Left colon (tissue), 2 donors: Measurements from ENCODE around the gene RDH12. TPM values are rescaled to one million over a fixed set of nuclear protein-coding genes. Genes with fewer than 3 reads are reported as not detected.
"Not testable (repeated sequence)": the region's sequence is repeated elsewhere in the genome, so short reads cannot be mapped to it uniquely, and the experiment has no call there.

Experiments
- ATAC-seq: fragments of 200-7000 bp; cut with Tn5 transposase; one replicate; pipeline ENCODE4 v1.9.1; 2020; ENCODE audit warnings: mild to moderate bottlenecking, moderate library complexity
- DNase-seq, 2 donors: peaks; one replicate each; pipeline ENCODE4 v3.0.0-alpha.2; 2020
- intact Hi-C, 2 donors: fragments of 100-400 bp; cut with DNase I in 1 of 2; cut with micrococcal nuclease in 1 of 2; formaldehyde crosslinking; loops; one replicate each; pipeline versions ENCODE4 v1.11.2 to v1.14.0; 2022; cut with DNase I, micrococcal nuclease
- long read RNA-seq: library from polyadenylated mRNA; unstranded; transcript quantifications from one replicate; pipeline ENCODE4 v2.0.0, GENCODE V29; 2021
- total RNA-seq, 2 donors: library from RNA; stranded (reverse); fragmentation: NEBNext Ultra II Directional; extraction: Animal tissue kit (Norgen Biotek cat#: 25700); gene quantifications; one replicate each; pipeline ENCODE4 v1.2.1, GENCODE V29; 2021
- donor health status: DM: no; HTN: no; CAD: no.
- donor health status: DM: yes; HTN: yes; CAD: no.

The RDH12 gene
- total RNA-seq = not detected
- long read RNA-seq = 0 reads

DNA sequence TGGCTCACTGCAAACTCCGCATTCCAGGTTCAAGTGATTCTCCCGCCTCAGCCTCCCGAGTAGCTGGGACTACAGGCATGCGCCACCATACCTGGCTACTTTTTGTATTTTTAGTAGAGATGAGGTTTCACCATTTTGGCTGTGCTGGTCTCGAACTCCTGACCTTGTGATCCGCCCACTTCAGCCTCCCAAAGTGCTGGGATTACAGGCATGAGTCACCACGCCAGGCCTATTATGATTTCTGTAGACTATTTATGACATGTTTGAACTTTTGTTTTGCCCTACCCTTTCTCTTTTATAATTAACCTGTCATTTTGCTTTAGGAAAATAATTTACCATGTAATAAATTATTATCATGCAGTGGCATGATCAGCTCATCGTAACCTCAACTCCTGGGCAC lies at the start of gene RDH12:
RDH12 (plus strand) TSS at position 395 of the 400 bp plus-strand sequence. CDS start 20,757 bp downstream, outside the sequence.
- ATAC-seq, DNase-seq: not testable (repeated sequence)
- intact Hi-C loops = loop anchor here in 1 of 2 donors (10.0 kb wide), 1 partner anchor 117 kb away; no protein-coding TSS in a partner anchor

DNA sequence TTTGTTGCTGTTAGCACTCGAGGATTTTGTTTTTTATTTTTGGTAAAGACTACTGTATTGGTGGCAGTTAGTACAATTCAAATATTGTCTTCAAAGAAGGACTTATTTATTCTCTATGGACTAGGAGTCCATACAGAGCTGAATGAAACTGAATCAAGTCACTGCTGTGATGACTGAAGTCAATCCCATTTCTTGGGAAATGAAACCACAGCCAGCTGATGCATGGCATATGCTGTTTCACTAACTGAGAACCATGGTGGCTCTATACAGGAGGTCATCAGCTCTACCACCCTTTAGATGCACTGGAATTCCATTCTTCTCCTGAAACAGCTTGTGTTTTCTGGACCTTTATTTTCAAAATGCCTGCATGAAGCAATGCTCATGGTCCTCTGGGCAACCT lies 49.5 kb upstream of the RDH12 start:
- intact Hi-C loops = no loop called here
- no peak for DNase-seq

DNA sequence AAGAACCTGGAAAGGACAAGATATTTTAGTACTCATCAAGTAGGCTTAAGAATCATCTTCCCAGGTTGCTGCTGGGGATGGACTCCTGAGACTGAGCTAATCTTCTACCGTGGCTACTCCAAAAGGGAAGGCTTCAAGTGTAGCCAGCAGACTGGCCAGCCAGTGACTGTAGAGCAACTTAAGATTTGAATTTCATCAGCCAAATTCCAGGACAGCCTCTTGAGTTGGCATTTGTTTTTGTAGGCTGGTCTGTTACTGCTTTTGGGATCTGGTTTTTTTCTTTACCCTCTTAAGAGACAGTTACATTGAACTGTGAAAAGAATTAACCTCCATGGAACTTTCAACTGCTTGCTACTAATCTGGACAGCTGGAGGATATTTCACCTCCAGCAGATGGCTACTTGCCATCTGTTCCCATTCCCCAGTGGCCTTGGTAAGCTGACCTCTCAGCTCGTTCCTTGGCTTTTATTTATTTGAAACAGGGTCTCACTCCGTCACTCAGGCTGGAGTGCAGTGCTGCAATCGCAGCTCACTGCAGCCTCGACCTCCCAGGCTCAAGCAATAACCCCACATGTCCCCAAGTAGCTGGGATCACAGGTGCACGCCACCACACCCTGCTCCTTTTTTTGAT lies 47.9 kb upstream of the RDH12 start:
- ATAC-seq (no peak), DNase-seq (no peak)
- intact Hi-C loops = no loop called here

More for the DNA sequence above, 49.5 kb upstream of the RDH12 start:
- ATAC-seq = no peak

DNA sequence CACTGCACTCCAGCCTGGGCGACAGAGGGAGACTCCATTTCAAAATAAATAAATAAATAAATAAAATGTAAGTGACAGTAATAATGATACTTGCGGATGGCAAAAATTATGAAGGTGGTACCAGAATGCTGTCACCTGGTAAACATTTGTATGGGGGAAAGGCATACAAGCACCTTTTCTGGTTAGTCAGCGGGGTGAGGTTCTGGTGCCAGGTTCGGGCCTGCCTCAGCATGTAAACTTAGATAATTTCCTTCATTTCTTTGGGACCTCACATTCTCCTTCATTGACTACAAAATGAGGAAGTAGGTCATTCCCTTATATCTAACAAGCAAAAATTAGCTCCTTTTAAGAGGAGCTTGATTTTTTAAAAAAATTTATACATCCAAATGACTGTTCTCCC lies 38.1 kb upstream of the RDH12 start:
- DNase-seq (no peak), ATAC-seq (no peak)
- intact Hi-C loops = no loop called here

DNA sequence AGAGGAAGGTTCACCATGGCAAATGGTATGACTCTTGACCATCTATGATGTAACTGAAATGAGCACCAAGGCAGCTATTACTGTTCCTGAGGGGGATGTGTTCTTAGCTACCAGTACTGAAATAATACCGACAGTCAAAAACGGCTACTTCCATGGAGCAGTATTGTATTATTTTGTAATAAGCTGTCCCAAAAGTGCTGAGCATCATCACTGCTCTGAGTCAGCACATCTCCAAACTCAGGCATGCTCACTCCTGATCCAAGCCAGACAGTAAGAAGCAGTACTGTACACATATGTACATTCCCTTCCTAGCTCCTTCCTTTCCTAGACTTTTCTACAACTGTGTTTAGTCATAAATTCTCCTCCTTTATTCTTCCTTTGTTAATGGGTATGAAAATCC lies 35.8 kb upstream of the RDH12 start:
- intact Hi-C loops = loop anchor here in 1 of 2 donors (2.0 kb wide), 1 partner anchor 47 kb away; the partner anchor contains the start of gene ARG2
- DNase-seq (no peak), ATAC-seq (no peak)

DNA sequence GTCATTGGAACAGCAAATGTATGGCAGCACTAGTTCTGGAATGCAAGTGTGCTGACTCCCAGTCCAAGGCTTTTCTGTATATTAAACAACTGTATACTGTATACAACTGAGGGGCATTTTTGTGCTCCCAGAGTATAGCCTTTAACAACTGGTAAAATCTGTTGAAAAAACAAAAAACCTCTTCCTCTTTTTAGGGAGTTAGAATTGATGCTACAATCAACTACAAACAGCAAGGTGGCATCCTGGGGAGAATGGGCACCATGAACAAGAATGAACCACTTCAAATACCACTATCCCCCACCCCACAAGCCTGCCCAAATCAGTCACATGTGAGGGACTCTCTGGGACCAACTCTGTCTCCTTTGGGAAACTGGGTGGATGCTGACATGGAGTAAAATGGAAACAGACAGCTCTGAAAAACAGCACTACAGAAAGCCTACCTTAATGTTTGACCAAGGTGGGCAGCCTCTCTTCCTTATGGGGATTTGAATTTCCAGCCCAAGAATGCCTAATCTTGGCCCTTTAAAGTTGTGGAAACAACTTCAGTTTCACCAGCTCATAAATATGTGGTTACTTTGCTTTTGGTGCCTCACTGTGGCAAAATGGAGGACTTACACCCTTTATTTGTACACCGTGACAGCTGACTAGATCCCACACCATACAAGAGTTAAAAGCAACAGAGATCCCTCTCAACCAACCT lies 34.8 kb upstream of the RDH12 start:
- DNase-seq (no peak), ATAC-seq (peak; percentile 81)
- intact Hi-C loops = loop anchor here in 1 of 2 donors (2.0 kb wide), 1 partner anchor 48 kb away; the partner anchor contains the start of gene ARG2

DNA sequence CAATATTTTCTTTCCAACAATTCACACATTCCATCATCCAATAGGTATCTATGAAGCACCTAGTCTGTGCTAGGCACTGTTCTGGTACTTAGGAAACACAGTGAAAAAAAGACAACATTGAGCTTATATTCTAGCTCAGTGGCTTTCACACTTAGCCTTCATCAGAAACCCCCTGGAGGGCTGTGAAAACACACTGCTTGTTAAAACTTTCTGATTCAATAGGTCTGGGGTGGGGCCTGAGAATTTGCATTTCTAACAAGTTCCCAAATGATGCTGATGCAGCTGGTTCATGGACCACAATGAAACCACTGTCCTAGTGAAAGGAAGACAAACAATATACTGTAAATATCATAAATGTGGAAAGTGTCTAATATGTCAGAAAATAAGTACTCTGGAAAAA lies 33.1 kb upstream of the RDH12 start:
- DNase-seq (no peak), ATAC-seq (no peak)
- intact Hi-C loops = no loop called here

DNA sequence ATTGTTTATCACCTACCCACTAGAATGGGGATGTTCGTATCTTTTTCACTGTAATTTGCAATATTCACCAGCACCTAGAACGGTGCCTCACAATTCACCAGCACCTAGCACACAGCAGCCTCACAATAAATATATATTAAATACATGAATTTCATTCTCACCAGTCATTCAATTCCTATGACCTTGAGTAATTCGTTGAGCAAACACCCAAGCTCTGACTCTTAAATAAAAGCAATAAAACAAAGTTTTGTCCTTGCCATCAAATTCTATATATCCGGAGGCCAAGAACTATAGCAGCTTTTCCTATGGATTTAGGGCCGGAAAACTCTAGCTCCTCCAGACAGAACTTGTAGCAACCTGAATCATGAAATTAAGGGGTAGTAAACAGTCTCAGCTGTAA lies 28.2 kb upstream of the RDH12 start:
- ATAC-seq (no peak), DNase-seq (no peak)
- intact Hi-C loops = no loop called here

DNA sequence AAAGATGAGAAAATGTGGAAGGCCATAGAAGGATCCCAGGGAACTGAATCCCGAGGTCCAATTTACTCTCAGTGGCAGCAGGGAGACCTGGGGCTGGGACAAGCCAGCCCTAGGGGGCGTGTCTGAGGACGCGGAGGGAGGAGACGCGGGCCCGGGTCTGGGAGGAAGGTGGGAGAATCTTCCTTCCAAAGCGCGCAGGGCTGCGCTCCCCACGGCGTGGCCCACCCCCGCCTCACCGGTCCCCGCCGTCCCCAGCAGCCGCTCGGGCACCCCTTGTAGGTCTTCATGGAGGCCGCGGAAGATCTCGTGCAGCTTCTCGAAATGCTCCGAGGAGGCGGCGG lies 27.6 kb upstream of the RDH12 start:
- ATAC-seq (peak; percentile 86), DNase-seq (peak; percentile 72 to 82)
- intact Hi-C loops = no loop called here

DNA sequence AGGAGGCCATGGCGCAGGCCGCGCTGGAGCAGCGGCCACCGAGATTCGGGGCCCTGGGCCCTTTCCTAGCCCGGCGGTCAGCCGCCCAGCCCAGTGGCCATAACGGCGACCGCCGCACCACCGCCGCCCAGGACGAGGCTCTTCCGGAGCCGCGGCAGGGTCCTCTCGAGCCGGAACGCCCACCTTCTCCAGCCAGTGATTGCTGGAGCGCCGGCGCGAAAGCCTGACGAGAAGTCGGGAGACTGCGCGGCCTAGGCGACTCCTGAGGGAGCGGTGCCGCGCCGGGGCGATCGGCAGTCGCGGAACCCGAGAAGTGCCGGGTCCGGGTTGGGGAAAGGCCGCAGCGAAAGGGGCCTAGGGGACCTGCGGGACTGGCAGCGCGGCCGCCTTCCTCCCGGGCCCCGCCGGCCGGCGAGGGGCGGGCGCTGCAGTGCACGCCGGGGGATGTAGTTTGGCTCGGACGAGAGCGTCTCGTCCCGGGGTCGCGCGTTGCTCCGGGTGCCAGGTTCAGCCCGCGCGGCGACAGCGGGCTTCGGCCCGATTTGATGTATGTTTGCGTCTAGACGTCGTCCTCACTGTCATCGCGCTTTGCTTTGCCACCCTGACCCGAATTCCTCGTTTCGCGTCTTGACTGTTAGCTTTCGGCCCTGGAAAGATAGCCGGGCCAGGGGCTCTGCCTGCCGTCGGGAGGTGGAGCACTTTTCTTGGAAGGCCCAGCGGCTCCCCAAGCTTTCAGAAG lies 27.0 kb upstream of the RDH12 start, which contains the start of gene VTI1B:
VTI1B (minus strand) TSS at position 153 of the 739 bp plus-strand sequence; CDS start at position 10, 143 bp downstream.
- intact Hi-C loops = no loop called here
- ATAC-seq = peak; percentile 91
- peak; percentile 73 to 86 for DNase-seq

DNA sequence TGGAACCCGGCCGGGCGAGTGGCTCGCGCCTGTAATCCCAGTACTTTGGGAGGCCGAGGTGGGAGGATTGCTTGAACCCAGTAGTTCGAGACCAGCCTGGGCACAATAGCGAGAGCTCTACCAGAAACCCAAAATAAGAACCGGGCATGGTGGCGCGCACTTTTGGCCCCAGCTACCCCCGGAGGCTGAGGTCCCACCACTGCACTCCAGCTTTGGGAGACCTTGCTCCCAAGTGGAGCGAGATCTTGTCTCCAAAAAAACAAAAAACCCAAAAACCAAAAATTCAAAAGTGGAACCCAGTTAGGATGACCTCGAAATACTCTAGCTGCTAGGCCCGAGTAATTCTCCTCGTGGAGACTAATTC lies 26.5 kb upstream of the RDH12 start:
- DNase-seq (no peak), ATAC-seq (no peak)
- intact Hi-C loops = no loop called here

DNA sequence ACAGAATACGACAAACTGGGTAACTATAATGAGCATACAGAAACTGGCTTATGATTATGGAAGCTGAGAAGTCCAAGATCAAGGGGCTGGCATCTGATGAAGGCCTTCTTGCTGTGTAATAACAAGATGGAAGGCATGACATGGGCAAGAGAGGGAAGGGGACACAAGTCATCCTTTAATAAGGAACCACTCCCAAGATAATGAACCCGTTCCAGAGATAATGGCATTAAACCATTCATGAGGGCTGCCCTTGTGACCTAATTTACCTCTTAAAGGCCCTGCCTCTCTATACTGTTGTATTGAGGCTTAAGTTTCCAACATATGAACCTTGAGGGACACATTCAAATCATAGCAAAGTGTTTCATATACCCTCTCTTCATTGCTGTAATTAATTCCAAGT lies 22.7 kb upstream of the RDH12 start:
- ATAC-seq (no peak), DNase-seq (no peak)
- intact Hi-C loops = no loop called here

DNA sequence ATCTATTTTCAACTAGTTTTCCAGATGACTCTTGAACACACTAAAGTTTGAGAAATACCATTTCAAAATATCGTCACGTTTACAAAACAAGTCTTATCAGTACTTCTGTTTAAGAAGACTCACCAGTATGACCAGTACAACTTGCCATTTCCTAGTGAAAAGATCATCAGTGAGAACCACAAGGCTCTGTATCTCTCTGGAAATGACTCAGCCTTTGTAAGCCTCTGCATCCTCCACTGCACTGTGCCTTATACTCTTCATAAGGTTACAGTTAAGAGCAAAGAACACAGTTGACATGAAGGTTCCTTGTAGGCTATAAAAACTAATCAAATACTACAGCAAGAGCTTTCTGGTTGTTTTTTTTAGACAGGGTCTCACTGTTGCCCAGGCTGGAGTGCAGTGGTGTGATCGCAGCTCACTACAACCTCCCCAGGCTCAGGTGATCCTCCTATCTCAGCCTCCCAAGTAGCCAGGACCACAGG lies 21.5 kb upstream of the RDH12 start:
- ATAC-seq = no peak

DNA sequence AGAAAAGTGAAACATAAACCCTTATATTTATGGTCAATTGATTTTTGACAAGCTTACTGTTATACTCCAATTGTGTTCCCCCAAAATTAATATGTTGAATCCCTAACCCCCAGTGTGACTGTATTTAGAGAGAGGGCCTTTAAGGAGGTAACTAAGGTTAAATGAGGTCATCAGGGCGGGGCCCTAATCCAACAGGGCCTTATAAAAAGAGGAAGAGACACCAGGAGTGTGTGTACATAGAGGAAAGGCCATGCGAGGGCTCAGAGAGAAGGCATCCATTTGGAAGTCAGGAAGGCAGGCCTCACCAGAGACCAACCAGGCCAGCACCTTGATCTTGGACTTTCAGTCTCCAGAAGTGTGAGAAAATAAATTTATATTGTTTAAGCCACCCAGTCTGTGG lies 20.7 kb upstream of the RDH12 start:
- ATAC-seq (peak; percentile 60), DNase-seq (no peak)
- intact Hi-C loops = no loop called here

More for the DNA sequence above, 21.5 kb upstream of the RDH12 start:
- intact Hi-C loops = no loop called here
- DNase-seq = no peak

DNA sequence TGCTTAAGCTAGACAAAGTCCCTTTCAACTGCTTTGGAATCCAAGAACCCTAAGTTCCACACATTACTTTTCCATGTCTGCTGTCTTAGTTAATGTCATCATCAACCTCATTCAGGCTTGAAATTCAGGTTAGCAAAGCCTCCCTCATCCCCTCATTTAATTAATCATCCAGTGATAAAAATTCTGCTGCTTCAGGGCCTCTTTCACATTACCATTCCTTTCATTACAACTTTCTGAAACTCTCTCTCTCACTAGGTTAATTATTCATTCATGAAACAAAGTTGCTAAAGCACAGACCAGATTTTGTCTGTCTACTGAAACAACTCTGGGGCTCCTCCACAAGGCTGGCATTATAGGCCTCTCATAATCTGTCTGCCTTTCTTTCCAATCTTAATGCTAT lies 17.8 kb upstream of the RDH12 start:
- DNase-seq = no peak
- ATAC-seq = no peak
- intact Hi-C loops = no loop called here

DNA sequence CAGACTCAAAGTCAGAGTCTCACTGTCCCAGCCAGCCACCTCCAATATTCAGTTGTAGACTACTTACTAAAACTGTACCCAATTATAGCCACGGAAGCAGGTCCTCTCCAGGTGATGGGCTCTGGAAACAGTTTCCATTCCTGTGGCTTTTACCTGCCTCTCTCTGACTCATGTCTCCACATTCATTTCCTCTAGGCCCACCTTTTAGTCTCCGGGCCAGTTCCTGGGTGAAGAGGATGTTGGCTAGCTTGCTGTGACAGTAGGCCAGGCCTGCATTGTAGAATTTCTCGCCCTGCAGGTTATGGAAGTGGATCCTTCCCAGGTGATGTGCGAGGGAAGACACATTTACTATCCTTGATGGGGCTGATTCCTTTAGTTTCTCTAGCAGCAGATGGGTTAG lies 11.7 kb upstream of the RDH12 start:
- intact Hi-C loops = no loop called here
- DNase-seq (no peak), ATAC-seq (no peak)

DNA sequence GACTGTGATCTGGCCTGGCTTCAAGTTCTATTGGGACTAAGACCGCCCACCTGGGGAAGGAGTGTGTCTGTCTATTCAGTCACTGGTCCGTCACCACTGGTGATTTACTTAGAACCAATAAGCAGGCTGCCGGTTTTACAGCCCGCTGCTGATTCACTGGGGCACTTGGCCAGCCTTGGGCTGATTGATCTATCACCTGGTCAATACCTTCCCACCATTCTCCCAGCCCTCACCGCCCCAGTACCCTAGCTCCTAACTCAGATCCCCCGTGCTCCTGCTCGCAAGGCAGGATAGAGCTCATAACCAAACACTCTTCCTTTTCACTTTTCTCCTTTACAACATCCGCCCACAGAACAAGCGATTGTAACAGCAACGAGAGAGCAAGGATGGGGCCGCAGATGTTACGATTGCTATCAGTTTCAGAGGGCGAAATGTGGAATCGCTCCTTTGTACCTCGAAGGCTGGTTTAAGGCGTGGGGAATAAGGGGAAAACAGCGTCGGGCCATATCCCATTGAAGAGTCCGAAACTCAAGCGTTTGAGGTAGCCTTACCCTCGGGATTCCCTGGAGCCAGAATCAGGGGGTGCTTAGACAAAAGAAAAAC lies 6.8 kb upstream of the RDH12 start:
- intact Hi-C loops = no loop called here
- ATAC-seq (peak; percentile 94), DNase-seq (peak; percentile 84 to 94)

DNA sequence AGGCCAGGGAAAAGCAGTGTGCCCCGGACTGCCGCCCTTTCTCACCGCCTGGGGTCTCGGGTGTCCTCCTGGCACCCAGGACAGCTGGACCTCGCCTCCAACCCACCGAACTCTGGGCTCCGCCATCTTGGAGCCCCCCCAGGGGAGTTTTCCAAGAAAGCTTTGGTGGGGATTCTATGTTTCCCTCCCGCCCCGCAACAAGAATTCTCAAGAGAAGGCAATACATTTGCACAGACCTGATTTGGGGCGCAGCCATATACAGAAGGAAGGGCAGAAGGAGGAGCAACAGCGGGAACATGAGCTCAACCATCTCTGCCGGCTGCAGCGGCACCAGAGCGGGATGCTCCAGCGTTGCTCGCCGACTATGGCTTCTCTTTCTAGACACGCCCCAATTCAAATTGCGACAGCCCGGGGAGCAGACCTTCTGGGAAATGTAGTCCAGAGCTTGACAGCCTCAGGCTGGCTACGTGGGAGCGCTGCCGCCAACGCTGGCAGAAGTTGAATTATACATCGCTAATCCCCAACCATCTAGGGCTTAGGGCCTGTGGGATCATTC lies 6.2 kb upstream of the RDH12 start, which contains the start of gene RDH11:
RDH11 (minus strand) TSS at position 371 of the 556 bp plus-strand sequence; CDS start at position 310, 61 bp downstream.
- ATAC-seq (peak; percentile 94), DNase-seq (peak; percentile 86 to 92)
- intact Hi-C loops = no loop called here

DNA sequence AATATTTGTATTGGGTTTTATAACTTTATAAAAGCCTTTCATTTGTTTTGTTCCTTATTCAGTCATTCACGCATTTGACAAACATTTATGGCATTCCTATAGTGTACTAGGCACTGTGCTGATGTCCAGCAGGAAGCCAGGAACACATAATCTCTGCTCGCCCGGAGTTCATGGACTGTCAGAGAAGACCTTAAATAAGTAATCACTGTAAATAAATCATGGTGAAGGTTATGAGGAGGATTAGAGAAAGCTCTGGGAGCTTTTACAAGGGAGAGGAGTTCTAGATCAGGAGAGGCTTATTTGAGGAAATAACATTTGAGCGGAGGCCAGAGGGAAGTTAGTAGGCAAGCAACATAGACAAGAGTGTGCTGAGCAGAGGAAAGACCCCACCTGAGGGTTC lies 4.7 kb upstream of the RDH12 start:
- ATAC-seq = no peak
- no peak for DNase-seq
- intact Hi-C loops = no loop called here
